GM18502 (cell line): ENCODE results near the gene LPIN1.
"Not testable (repeated sequence)": the region's sequence is repeated elsewhere in the genome, so short reads cannot be mapped to it uniquely, and the experiment has no call there.

Experiments
- ATAC-seq: cut with Tn5 transposase; IDR thresholded peaks from one replicate; pipeline ENCODE4 v1.9.1; 2021; ENCODE audit warnings: mild to moderate bottlenecking; ENCODE audit not compliant: unreplicated experiment, poor library complexity

LPIN1 gene

GRCh38 chr2:11827547-11827946 lies 81.1 kb downstream of the LPIN1 start:
- no peak for ATAC-seq

- ATAC-seq, result no peak
Measured at GRCh38 chr2:11828933-11829323, 82.5 kb downstream of the LPIN1 start.

- peak; percentile 32 for ATAC-seq
Measured at GRCh38 chr2:11829324-11829946, 83.0 kb downstream of the LPIN1 start.

GRCh38 chr2:11829947-11830707 lies 83.7 kb downstream of the LPIN1 start:
- ATAC-seq, result peak; percentile 84

GRCh38 chr2:11830708-11831301 lies 84.4 kb downstream of the LPIN1 start:
- ATAC-seq, result no peak

GRCh38 chr2:11831415-11831814 lies 85.0 kb downstream of the LPIN1 start:
- ATAC-seq, result no peak

GRCh38 chr2:11832531-11832930 lies 86.1 kb downstream of the LPIN1 start:
- ATAC-seq, result no peak

GRCh38 chr2:11833601-11834000 lies 87.2 kb downstream of the LPIN1 start:
- no peak for ATAC-seq

- no peak for ATAC-seq
Measured at GRCh38 chr2:11835403-11835802, 89.0 kb downstream of the LPIN1 start.

GRCh38 chr2:11836647-11837219 lies 90.3 kb downstream of the LPIN1 start:
- ATAC-seq, result no peak

GRCh38 chr2:11837875-11838734 lies 91.7 kb downstream of the LPIN1 start:
- ATAC-seq, result no peak

GRCh38 chr2:11839916-11840315 lies 93.5 kb downstream of the LPIN1 start:
- no peak for ATAC-seq

- ATAC-seq, result no peak
Measured at GRCh38 chr2:11842336-11842735, 95.9 kb downstream of the LPIN1 start.

GRCh38 chr2:11844798-11845197 lies 98.4 kb downstream of the LPIN1 start:
- not testable (repeated sequence) for ATAC-seq

GRCh38 chr2:11847935-11848334 lies 101.5 kb downstream of the LPIN1 start:
- not testable (repeated sequence) for ATAC-seq

- no peak for ATAC-seq
Measured at GRCh38 chr2:11850082-11850481, 103.7 kb downstream of the LPIN1 start.

- no peak for ATAC-seq
Measured at GRCh38 chr2:11852526-11853196, 106.2 kb downstream of the LPIN1 start.

GRCh38 chr2:11853197-11853588 lies 106.8 kb downstream of the LPIN1 start:
- no peak for ATAC-seq

GRCh38 chr2:11855064-11855760 lies 108.8 kb downstream of the LPIN1 start:
- no peak for ATAC-seq
